HG03520 (cell line): ENCODE results near the gene USP40.

Source experiments
- ATAC-seq: cut with Tn5 transposase; IDR thresholded peaks from one replicate; pipeline ENCODE4 v1.9.1; 2021; ENCODE audit warnings: mild to moderate bottlenecking, moderate library complexity; ENCODE audit not compliant: unreplicated experiment

USP40 gene

DNA sequence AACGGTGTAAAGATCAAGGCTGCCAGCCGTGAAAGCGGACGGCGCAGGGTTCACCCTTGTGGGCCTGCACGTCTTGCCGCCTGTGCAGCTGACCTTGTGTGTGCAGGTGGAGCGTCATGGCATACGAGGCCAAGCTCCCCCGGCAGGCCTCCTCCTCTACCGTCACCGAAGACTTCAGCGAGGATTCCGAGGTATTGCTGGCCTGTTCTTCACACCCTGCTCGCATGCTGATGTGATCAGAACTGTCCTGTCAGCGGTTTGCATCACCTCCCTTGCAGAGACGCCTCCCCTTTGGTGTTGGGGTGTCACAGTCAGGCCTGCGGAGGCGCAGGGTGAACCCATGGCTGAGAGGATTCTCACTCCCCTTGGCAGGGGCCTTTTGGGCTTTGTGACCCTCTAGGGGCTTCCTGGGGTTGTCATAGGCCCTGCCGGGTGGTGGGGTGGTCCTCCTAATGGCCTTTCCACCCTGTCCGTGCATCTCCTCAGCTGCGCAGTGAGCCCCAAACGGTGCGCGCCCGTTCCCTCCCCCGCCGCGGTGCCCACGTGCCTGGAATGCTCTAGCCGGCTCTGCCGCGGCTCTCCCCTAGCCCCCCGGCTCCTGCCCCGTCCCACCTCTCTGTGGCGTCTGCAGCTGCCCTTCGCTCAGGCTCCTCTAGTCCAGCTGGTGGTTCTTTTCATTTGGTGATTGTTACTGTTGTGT lies 119.8 kb downstream of the USP40 start:
- ATAC-seq: no peak

DNA sequence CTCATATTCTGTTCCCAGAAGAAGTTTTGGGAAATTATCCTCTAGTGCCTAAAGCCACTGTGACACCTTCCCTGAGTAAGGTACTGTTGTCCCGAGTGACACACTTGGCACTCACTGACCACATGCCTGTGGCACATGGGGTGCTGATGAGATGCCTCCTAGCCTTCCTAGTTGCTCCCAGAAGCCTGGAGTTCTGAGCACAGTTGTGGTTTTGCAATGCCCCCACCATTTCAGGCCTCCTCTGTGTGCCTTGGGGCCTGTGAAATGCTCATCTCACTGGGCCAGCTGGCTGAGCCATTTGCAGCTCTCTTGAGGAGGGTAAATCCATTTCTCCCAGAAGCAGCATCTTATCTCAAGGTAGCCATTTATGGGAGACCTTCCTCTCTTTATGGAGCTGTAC lies 120.5 kb downstream of the USP40 start:
- ATAC-seq: no peak

DNA sequence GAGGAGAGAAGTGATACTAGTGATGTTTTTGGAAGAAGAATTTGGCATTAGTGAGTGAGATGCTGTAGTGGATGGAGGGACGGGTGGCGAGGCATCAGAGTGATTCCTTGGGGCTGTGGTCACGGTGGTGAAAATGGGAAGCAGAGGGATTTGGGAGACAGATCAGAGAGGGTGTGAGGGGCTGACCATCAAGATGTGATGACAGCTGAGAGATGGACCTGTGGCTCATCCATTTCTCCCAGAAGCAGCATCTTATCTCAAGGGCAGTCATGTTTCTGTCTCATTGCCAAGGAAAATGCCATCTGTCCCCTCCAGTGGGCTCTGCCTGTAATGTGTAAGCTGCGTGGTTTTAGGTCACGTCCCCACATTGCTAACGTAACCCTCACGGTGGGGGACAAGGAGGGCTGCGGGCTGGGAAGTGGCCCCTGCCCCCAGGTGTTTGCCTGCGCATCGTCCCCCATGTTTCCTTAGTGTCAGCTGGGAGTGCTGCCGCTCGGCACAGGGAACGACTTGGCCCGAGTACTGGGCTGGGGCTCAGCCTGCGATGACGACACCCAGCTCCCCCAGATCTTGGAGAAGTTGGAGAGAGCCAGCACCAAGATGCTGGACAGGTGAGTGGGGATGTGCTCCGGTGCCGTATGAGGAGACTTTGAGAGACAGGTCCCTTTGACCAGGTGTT lies 121.3 kb downstream of the USP40 start:
- ATAC-seq: no peak

GRCh38 chr2:233444501-233444900 lies 122.1 kb downstream of the USP40 start:
- ATAC-seq: no peak

DNA sequence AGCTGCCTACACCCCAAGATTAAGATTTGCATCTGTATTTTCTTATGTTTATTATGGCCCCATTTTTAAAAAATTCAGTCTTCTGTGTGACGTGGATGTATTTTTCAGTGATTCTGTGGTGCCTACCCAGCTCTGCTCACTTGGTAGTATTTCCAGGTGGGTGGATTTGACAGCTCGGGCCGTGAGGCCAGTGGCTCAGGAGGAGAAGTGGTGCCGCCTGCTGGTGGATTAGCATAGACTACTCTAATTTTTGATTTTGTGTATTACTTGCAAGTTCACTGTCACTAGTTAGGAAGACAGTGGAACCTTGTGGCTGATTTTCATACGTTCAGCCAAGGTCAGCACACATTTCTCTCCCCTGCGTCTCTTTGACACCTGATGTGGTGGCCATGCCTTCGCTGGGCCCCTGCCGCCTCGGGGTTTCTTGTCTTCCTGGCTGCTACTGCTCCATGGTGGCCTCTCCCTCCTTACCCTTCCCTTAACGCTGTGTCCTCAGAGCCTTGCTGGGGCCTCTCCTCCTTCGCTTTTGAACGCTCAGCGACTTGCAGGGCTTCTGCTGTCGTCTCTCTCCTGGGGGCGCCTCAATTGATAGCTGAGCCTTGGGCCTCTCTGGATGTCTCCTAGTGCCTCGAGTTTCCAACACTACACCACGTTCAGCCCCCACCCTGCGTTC lies 122.9 kb downstream of the USP40 start:
- no peak for ATAC-seq

- ATAC-seq: no peak
Observed at GRCh38 chr2:233442028-233442310, 124.6 kb downstream of the USP40 start.

DNA sequence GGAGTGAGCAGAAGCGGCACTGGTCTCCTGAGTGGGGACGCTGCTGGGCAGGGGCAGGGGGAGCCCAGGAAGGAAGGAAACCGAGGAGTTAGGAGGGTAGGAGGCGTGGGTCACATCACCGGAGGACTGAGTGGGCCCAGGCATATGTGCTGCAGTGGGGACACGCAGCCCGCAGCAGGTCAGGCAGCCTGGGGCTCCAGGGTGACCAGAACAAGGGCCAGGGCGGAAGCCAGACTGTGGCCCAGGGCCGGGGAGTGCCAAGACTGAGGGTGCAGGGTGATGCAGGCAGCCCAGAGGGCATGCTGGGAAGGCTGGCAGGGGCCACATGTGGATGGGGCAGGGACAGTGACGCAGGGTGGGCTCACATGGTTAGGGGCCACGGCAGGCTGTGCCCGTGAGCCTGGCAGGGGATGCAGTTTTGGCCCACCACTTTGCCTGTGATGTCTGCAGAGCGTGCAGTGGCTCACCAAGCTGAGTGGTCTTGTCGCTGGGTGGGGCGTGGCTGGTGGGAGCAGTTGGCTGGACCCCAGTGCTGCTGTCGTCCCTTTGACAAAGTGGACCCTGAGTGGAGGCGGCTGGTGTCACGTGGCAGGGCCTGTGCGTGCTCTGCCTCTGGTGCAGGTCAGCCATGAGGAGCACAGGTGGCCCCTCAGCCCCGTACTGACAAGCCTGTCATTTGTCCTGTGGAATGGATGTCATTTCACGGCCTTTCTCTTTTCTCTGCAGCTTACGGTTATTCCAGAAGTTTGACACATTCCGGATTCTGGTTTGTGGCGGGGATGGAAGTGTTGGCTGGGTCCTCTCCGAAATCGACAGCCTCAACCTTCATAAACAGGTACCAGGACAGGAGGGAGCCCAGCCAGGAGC lies 125.2 kb downstream of the USP40 start:
- ATAC-seq: no peak

GRCh38 chr2:233440714-233441113 lies 125.9 kb downstream of the USP40 start:
- no peak for ATAC-seq

GRCh38 chr2:233440314-233440713 lies 126.3 kb downstream of the USP40 start:
- no peak for ATAC-seq

- no peak for ATAC-seq
Observed at GRCh38 chr2:233439191-233439590, 127.4 kb downstream of the USP40 start.

- no peak for ATAC-seq
Observed at GRCh38 chr2:233438573-233439147, 127.9 kb downstream of the USP40 start.

DNA sequence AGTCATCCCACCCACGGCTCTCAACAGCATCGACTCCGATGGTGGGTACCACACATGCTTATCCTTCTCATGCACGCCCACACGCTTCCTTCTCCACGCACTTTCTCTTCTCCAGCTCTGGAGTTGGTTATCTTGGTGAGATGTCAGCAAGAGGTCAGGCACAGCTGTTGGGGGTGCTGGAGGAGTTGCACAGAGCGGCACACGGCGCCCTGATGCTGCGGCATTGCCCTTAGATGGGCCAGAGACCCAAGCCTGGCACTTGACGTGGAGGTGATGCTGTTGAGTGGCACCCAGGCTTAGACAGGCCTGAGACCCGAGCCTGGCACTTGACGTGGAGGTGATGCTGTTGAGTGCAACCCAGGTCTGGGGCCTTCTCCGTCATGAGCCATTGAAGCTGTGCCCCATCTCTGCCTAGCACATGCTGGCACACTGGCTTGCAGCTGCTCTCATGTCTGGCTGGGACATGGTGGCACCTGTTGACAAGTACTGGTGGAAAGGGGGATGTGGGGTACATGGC lies 129.1 kb downstream of the USP40 start:
- ATAC-seq: no peak

DNA sequence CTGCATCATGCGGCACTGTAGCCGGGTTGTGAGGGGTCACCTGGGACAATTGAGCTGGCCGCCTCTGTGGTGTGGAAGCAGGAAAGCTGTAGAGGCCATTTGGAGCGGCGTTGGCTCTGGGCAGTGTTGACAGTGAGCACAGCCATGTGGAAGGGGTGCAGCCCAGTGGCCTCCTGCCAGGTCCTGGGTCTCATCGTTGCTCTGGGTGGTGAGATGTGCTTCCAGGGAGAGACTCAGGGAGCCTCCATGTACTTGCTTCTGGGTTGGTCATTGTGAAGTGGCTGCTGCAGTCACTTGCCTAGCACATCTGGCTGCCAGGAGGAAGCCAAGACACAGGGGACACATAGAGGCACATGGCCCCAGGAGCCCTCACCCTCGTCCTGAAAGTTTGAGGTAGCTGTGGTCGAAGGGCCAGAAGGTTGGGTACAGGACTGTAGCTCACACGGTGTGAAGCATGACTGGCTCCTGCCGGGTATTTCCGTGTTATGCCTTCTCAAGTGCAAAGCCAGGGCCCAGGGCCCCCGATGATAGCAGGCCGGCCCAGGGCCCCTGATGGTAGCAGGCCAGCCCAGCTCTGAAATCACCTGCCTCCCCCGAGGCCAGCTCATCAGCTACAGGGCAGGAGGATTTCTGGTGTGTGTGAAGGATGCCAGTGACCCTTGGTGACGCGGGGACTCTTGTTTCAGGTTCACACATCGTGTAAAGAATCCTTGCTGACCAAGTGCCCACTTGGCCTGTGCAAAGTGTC lies 129.7 kb downstream of the USP40 start:
- ATAC-seq: no peak

- no peak for ATAC-seq
Observed at GRCh38 chr2:233436191-233436581, 130.4 kb downstream of the USP40 start.

GRCh38 chr2:233435436-233436190 lies 131.0 kb downstream of the USP40 start:
- ATAC-seq: no peak

DNA sequence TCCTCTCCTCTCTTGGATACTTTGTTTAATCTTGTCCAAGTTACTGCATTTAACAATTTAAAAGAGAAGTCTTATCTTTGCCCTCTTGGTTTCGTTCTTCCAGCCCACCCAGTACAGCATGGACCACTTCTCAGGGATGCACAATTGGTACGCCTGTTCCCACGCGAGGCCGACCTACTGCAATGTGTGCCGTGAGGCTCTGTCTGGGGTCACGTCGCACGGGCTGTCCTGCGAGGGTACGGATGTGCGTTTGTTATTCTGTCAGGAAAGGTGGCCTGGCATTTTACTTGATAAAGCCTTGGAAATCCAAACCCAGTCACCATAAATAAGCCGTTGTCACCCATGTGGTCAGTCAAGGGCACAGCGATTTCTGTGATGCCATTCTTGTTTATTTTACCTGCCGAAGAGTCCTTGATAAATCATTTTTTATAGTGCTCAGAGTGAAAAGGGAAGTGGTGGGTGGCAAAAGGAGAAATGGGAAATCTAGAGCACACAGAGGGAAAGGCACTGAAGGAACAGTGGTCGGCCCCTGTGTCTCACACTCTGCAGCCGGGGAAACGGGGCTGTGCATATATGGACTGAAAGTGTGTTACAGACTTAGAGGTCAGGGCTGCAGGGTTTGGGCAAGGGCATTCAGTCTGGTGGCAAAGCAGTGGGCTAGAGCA lies 131.8 kb downstream of the USP40 start:
- no peak for ATAC-seq

- ATAC-seq: no peak
Observed at GRCh38 chr2:233433794-233434193, 132.8 kb downstream of the USP40 start.

DNA sequence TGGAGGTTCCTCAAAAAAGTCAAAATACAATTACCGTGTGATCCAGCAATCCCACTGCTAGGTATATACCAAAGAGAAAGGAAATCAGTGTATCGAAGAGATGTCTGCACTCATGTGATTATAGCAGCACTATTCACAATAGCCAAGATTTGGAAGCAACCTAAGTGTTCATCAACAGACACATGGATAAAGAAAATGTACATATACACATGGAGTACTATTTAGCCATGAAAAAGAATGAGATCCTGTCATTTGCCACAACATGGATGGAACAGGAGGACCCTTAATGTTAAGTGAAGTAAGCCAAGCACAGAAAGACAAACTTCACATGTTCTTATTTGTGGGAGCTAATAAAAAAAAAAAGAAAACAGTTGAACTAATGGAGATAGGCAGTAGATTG lies 133.6 kb downstream of the USP40 start:
- ATAC-seq: no peak

DNA sequence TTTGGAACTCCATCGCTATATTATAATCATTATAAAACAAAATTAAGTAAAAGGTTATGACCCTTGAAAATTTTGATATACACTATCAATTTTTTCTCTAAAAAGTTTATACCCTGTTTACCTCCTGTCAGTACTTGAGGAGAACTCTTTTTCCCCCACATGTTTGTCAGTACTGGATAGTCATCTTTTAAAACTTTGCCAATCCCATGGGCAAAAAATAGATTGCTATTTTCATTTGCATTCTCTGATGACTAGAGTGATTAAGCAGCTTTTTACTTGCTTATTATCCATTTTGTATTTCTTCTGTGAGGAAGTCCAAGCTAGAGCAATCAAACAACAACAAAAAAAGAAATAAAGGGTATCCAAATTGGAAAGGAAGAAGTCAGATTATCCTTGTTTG lies 135.9 kb downstream of the USP40 start:
- no peak for ATAC-seq
